HepG2 (cell line): Measurements from ENCODE around the gene DLX1. TPM values are rescaled to one million over a fixed set of nuclear protein-coding genes. Genes with fewer than 3 reads are reported as not detected.

Source experiments
- AKNA ChIP-seq: sonication (generic); formaldehyde crosslinking; IDR thresholded peaks from 2 replicates; pipeline ENCODE4 v1.4.0; 2020; ENCODE audit warnings: missing genetic modification reagents, borderline replicate concordance
- CBX1 ChIP-seq: IDR thresholded peaks from one replicate; pipeline ENCODE4 v1.6.1; 2016; ENCODE audit warnings: antibody characterized with exemption, low read depth
- DBP ChIP-seq: sonication (generic); formaldehyde crosslinking; IDR thresholded peaks from 2 replicates; pipeline ENCODE4 v1.4.0; 2020; ENCODE audit warnings: missing genetic modification reagents; ENCODE audit errors: not compliant biosample characterization
- EP300 ChIP-seq, 3 experiments: sonication (generic) in 1 of 3; formaldehyde crosslinking in 1 of 3; IDR thresholded peaks; 2 replicates each; pipeline versions ENCODE4 v1.5.1 to v1.6.1; 2011 to 2020; ENCODE audit warnings: low read depth in 2 of 3, low read length in 2 of 3, borderline replicate concordance in 1 of 3, improper control_type of control experiment in 1 of 3, mild to moderate bottlenecking in 1 of 3, missing genetic modification reagents in 1 of 3, moderate library complexity in 1 of 3
- HOMEZ ChIP-seq: IDR thresholded peaks from 2 replicates; pipeline ENCODE4 v1.6.1; 2016; ENCODE audit warnings: low read depth
- RXRA ChIP-seq: sonication (generic); formaldehyde crosslinking; IDR thresholded peaks from 2 replicates; pipeline ENCODE4 v1.5.1; 2020; ENCODE audit warnings: missing genetic modification reagents
- SAP130 ChIP-seq: IDR thresholded peaks from 2 replicates; pipeline ENCODE4 v1.6.1; 2016; ENCODE audit warnings: low read depth
- SRF ChIP-seq: IDR thresholded peaks from 2 replicates; pipeline ENCODE4 v1.6.1; 2011; ENCODE audit warnings: mild to moderate bottlenecking, low read depth, low read length, moderate library complexity
- ZBTB7B ChIP-seq: sonication (generic); formaldehyde crosslinking; IDR thresholded peaks from 2 replicates; pipeline ENCODE4 v1.4.0; 2020; ENCODE audit warnings: missing genetic modification reagents
- ZFY ChIP-seq: sonication (generic); formaldehyde crosslinking; IDR thresholded peaks from 2 replicates; pipeline ENCODE4 v1.4.0; 2020; ENCODE audit warnings: missing genetic modification reagents
- ZNF121 ChIP-seq: sonication (generic); formaldehyde crosslinking; IDR thresholded peaks from 2 replicates; pipeline ENCODE4 v1.5.0; 2020; ENCODE audit warnings: mild to moderate bottlenecking, missing genetic modification reagents
- ZNF274 ChIP-seq: sonication (generic); formaldehyde crosslinking; IDR thresholded peaks from 2 replicates; pipeline ENCODE4 v1.5.1; 2020; ENCODE audit warnings: mild to moderate bottlenecking, missing genetic modification reagents
- ZNF446 ChIP-seq: sonication (generic); formaldehyde crosslinking; IDR thresholded peaks from 2 replicates; pipeline ENCODE4 v1.5.0; 2020; ENCODE audit warnings: mild to moderate bottlenecking, missing genetic modification reagents
- ZNF556 ChIP-seq: sonication (generic); formaldehyde crosslinking; IDR thresholded peaks from 2 replicates; pipeline ENCODE4 v1.4.0; 2020; ENCODE audit warnings: mild to moderate bottlenecking, missing genetic modification reagents, borderline replicate concordance
- ZNF574 ChIP-seq: sonication (generic); formaldehyde crosslinking; IDR thresholded peaks from 2 replicates; pipeline ENCODE4 v1.4.0; 2020; ENCODE audit warnings: missing genetic modification reagents
- ZNF576 ChIP-seq: sonication (generic); formaldehyde crosslinking; IDR thresholded peaks from 2 replicates; pipeline ENCODE4 v1.4.0; 2020; ENCODE audit warnings: mild to moderate bottlenecking, missing genetic modification reagents
- ZSCAN30 ChIP-seq: sonication (generic); formaldehyde crosslinking; IDR thresholded peaks from 2 replicates; pipeline ENCODE4 v1.5.0; 2020; ENCODE audit warnings: mild to moderate bottlenecking, missing genetic modification reagents
- ZSCAN9 ChIP-seq: IDR thresholded peaks from 2 replicates; pipeline ENCODE4 v1.6.1; 2016; ENCODE audit warnings: borderline replicate concordance
- polyA plus RNA-seq, 8 experiments: library from polyadenylated mRNA; depleted of rRNA in 3 of 8; stranded (reverse) in 7 of 8; unstranded in 1 of 8; fragments of >200 nt; fragmentation: Illumina TruSeq in 4 of 8; extraction: Trizol in 4 of 8; gene quantifications; 2 replicates each; pipeline versions ENCODE4 v1.2.1 to v1.2.3, GENCODE V29; 2011 to 2016; ENCODE audit warnings: low read depth in 4 of 8, missing spikeins in 1 of 8, mixed read lengths in 1 of 8; ENCODE audit not compliant: insufficient read depth in 1 of 8
- total RNA-seq, 5 experiments: library from RNA; depleted of rRNA; stranded (reverse); fragments of >200 nt; fragmentation: Illumina TruSeq; extraction: Trizol; gene quantifications; 2 replicates each; pipeline ENCODE4 v1.2.3, GENCODE V29; 2016; ENCODE audit warnings: low read depth in 1 of 5

The DLX1 gene
- total and polyA plus RNA-seq, 2 of the 13 experiments (the other 11 are each of a cell fraction or from before 2014, with no cell fraction given): 0.18 to 0.86 TPM

GRCh38 chr2:172103471-172104272 is 18.4 kb downstream of the DLX1 start (continued):
- TF ChIP-seq HOMEZ (CRISPR knock-in tag) (peak; percentile 79), CBX1 (no peak), ZNF274 (CRISPR knock-in tag) (peak; percentile 46; the same call in 1 of the 2 replicates), ZNF446 (CRISPR knock-in tag) (peak; percentile 53; the same call in 1 of the 2 replicates), RXRA (CRISPR knock-in tag) (0 out of 2 replicates have a peak, but pooled peaks have one; percentile 40), ZBTB7B (CRISPR knock-in tag) (peak; percentile 78; the same call in 1 of the 2 replicates), SRF (no peak), SAP130 (peak; percentile 64; the same call in 1 of the 2 replicates), ZNF556 (CRISPR knock-in tag) (peak; percentile 79; the same call in 1 of the 2 replicates), ZFY (CRISPR knock-in tag) (peak; percentile 4), ZSCAN9 (peak; percentile 26; the same call in 1 of the 2 replicates), DBP (CRISPR knock-in tag) (no peak), EP300 (IDR thresholded peaks at IDR 0.05; ENCODE audit: low read depth in 2 of 2, low read length in 2 of 2) (0 out of 4 replicates have a peak, but pooled peaks have one; percentile 36 to 48), EP300 (CRISPR knock-in tag; IDR thresholded peaks at IDR 0.05; ENCODE audit: borderline replicate concordance) (no peak), AKNA (CRISPR knock-in tag) (no peak), ZNF121 (CRISPR knock-in tag) (peak; percentile 89), ZNF576 (CRISPR knock-in tag) (0 out of 2 replicates have a peak, but pooled peaks have one; percentile 29), ZSCAN30 (CRISPR knock-in tag) (no peak), ZNF574 (CRISPR knock-in tag) (0 out of 2 replicates have a peak, but pooled peaks have one; percentile 24)
